ENCODE measurements around the gene GON4L. TPM values are rescaled to one million over a fixed set of nuclear protein-coding genes. Genes with fewer than 3 reads are reported as not detected.
"Not testable (repeated sequence)": the region's sequence is repeated elsewhere in the genome, so short reads cannot be mapped to it uniquely, and the experiment has no call there.

The GON4L gene
- total RNA-seq, 2 donors from 2014 or later, result 44.3 to 48.2 TPM

GRCh38 chr1:155718524-155719115 is 138.4 kb downstream of the GON4L start:
- DNase-seq (ENCODE audit: low spot score); intact Hi-C loops (cut with DNase I): not testable (repeated sequence)

GRCh38 chr1:155717041-155717440 is 140.0 kb downstream of the GON4L start:
- intact Hi-C loops (cut with DNase I), result no loop called here
- no peak for DNase-seq (ENCODE audit: low spot score)

- intact Hi-C loops (cut with DNase I), result no loop called here
Observed at GRCh38 chr1:155715777-155716176, 141.2 kb downstream of the GON4L start.

GRCh38 chr1:155715056-155715455 is 142.0 kb downstream of the GON4L start:
- intact Hi-C loops (cut with DNase I); DNase-seq (ENCODE audit: low spot score): not testable (repeated sequence)

More at GRCh38 chr1:155715777-155716176, 141.2 kb downstream of the GON4L start:
- no peak for DNase-seq (ENCODE audit: low spot score)

GRCh38 chr1:155713075-155713474 is 143.9 kb downstream of the GON4L start:
- intact Hi-C loops (cut with DNase I), result no loop called here
- no peak for DNase-seq (ENCODE audit: low spot score)

- intact Hi-C loops (cut with DNase I); DNase-seq (ENCODE audit: low spot score): not testable (repeated sequence)
Observed at GRCh38 chr1:155712636-155713035, 144.4 kb downstream of the GON4L start.

GRCh38 chr1:155711457-155711856 is 145.6 kb downstream of the GON4L start:
- intact Hi-C loops (cut with DNase I); DNase-seq (ENCODE audit: low spot score): not testable (repeated sequence)

- intact Hi-C loops (cut with DNase I), result no loop called here
- DNase-seq (ENCODE audit: low spot score), result no peak
Observed at GRCh38 chr1:155709391-155709790, 147.6 kb downstream of the GON4L start.

GRCh38 chr1:155706139-155706538 is 150.9 kb downstream of the GON4L start:
- no peak for DNase-seq (ENCODE audit: low spot score)
- intact Hi-C loops (cut with DNase I), result no loop called here

GRCh38 chr1:155704414-155704813 is 152.6 kb downstream of the GON4L start:
- DNase-seq (ENCODE audit: low spot score), result not testable (repeated sequence)

GRCh38 chr1:155703216-155703615 is 153.8 kb downstream of the GON4L start:
- DNase-seq (ENCODE audit: low spot score), result no peak
- intact Hi-C loops (cut with DNase I), result no loop called here

More at GRCh38 chr1:155704414-155704813, 152.6 kb downstream of the GON4L start:
- intact Hi-C loops (cut with DNase I), result not testable (repeated sequence)

GRCh38 chr1:155701675-155702074 is 155.3 kb downstream of the GON4L start:
- intact Hi-C loops (cut with DNase I); DNase-seq (ENCODE audit: low spot score): not testable (repeated sequence)

Other genes with a start within 250 kb of the GON4L start
- gene MSTO1, start 247.0 kb downstream of the GON4L start, total RNA-seq, result 10 to 100 TPM; 29.6 to 30.2 TPM
- gene YY1AP1, start 168.4 kb downstream of the GON4L start, total RNA-seq, result 10 to 100 TPM; 62.4 to 73.7 TPM
- 10 to 100 TPM; 62.6 to 66.7 TPM for gene DAP3, start 168.1 kb downstream of the GON4L start, total RNA-seq
- gene SYT11, start 2.4 kb upstream of the GON4L start, total RNA-seq, result 10 to 100 TPM; 20.8 to 23.9 TPM
- gene RIT1, start 54.1 kb upstream of the GON4L start, total RNA-seq, result 10 to 100 TPM; 34.1 to 36.2 TPM
- 10 to 100 TPM; 28.6 to 28.8 TPM for gene KHDC4, start 77.2 kb upstream of the GON4L start, total RNA-seq
- gene RXFP4, start 84.4 kb upstream of the GON4L start, total RNA-seq, result not detected
- gene ARHGEF2, start 121.3 kb upstream of the GON4L start, total RNA-seq, result 100 to 1,000 TPM; 138 to 161 TPM
- 100 to 1,000 TPM; 147 to 173 TPM for gene SSR2, start 163.7 kb upstream of the GON4L start, total RNA-seq
- 10 to 100 TPM; 18.0 to 29.1 TPM for gene UBQLN4, start 196.6 kb upstream of the GON4L start, total RNA-seq
- gene LAMTOR2, start 197.6 kb upstream of the GON4L start, total RNA-seq, result 10 to 100 TPM; 34.7 to 38.4 TPM
- not detected for gene RAB25, start 203.9 kb upstream of the GON4L start, total RNA-seq
- under 1 TPM; 0.23 to 0.76 TPM for gene MEX3A, start 225.3 kb upstream of the GON4L start, total RNA-seq

All from posterior vena cava (tissue), 2 donors.